GM12865 (cell line): Measurements from ENCODE around the gene ITGAD.

ENCODE experiments used
- DNase-seq: peaks from one replicate; pipeline ENCODE4 v3.0.0; 2010; ENCODE audit warnings: low read depth
- H3K4me3 ChIP-seq: 2 replicates; pipeline ENCODE4 v1.5.1; 2011; ENCODE audit warnings: mild to moderate bottlenecking, low read depth, low read length, control low read depth
- CTCF ChIP-seq: IDR thresholded peaks from 2 replicates; pipeline ENCODE4 v1.5.1; 2011; ENCODE audit warnings: low read length, control low read depth, low read depth, inconsistent platforms; ENCODE audit not compliant: insufficient read depth; ENCODE audit errors: missing control alignments

The ITGAD gene

GRCh38 chr16:31420037-31420436 lies 26.9 kb downstream of the ITGAD start:
- TF ChIP-seq CTCF = no peak
- peak; percentile 7 for DNase-seq
- H3K4me3 ChIP-seq = no peak overlapping the region

GRCh38 chr16:31421587-31421986 lies 28.5 kb downstream of the ITGAD start:
- peak; percentile 64 for DNase-seq
- no peak for TF ChIP-seq CTCF
- H3K4me3 ChIP-seq = no peak overlapping the region

GRCh38 chr16:31423241-31423640 lies 30.1 kb downstream of the ITGAD start:
- TF ChIP-seq CTCF = no peak

GRCh38 chr16:31423801-31424200 lies 30.7 kb downstream of the ITGAD start:
- no peak for TF ChIP-seq CTCF
- DNase-seq = no peak
- no peak overlapping the region for H3K4me3 ChIP-seq

More at GRCh38 chr16:31423241-31423640, 30.1 kb downstream of the ITGAD start:
- DNase-seq = no peak
- H3K4me3 ChIP-seq = no peak overlapping the region

GRCh38 chr16:31427441-31428278 lies 34.5 kb downstream of the ITGAD start:
- TF ChIP-seq CTCF = no peak
- DNase-seq = no peak
- no peak overlapping the region for H3K4me3 ChIP-seq

GRCh38 chr16:31428279-31428597 lies 35.1 kb downstream of the ITGAD start, which contains the start of gene COX6A2:
COX6A2 (minus strand) TSS chr16:31428360; CDS start chr16:31428325, 35 bp downstream.
- TF ChIP-seq CTCF = no peak
- no peak within 1 kb of the TSS for H3K4me3 ChIP-seq
- no peak for DNase-seq
